HL-60 (cell line): ENCODE measurements around the gene TSKS.

Source experiments
- DNase-seq, 2 experiments: peaks; one replicate each; pipeline ENCODE4 v3.0.0-alpha.2; 2010 to 2020; ENCODE audit warnings: low read depth in 1 of 2, low spot score in 1 of 2
- H3K27ac ChIP-seq: fragments of 250-450 bp; sonication (Bioruptor Pico); replicated peaks from 2 replicates; pipeline ENCODE4 v1.5.1; 2020; ENCODE audit warnings: mild to moderate bottlenecking, moderate library complexity
- H3K27me3 ChIP-seq: fragments of 250-450 bp; sonication (Bioruptor Pico); 2 replicates; pipeline ENCODE4 v1.5.1; 2021; ENCODE audit warnings: mild to moderate bottlenecking, moderate library complexity; ENCODE audit not compliant: insufficient read depth, poor library complexity, severe bottlenecking
- H3K4me3 ChIP-seq: replicated peaks from 2 replicates; pipeline ENCODE4 v1.5.1; 2011; ENCODE audit warnings: mild to moderate bottlenecking, control low read depth, low read length; ENCODE audit not compliant: insufficient read depth
- CTCF ChIP-seq: IDR thresholded peaks from one replicate; pipeline ENCODE4 v1.5.1; 2011; ENCODE audit warnings: low read length, control low read depth, inconsistent platforms; ENCODE audit not compliant: insufficient read depth
- GABPA ChIP-seq: IDR thresholded peaks from 2 replicates; pipeline ENCODE4 v1.6.1; 2012; ENCODE audit warnings: low read depth
- POLR2AphosphoS5 ChIP-seq: IDR thresholded peaks from 2 replicates; pipeline ENCODE4 v1.6.1; 2012; ENCODE audit warnings: low read depth
- SPI1 ChIP-seq: IDR thresholded peaks from 2 replicates; pipeline ENCODE4 v1.6.1; 2012; ENCODE audit warnings: low read depth, mild to moderate bottlenecking, borderline replicate concordance
- TF ChIP-seq, protein P1 (sequence below): IDR thresholded peaks from 2 replicates; pipeline ENCODE4 v1.6.1; 2012; ENCODE audit warnings: low read depth; ENCODE audit not compliant: insufficient replicate concordance

Gene TSKS

GRCh38 chr19:49775742-49776370, 12.8 kb upstream of the TSKS start:
- H3K4me3 ChIP-seq = no peak overlapping the region
- no peak overlapping the region for H3K27ac ChIP-seq
- DNase-seq = no peak
- TF ChIP-seq CTCF (no peak), POLR2AphosphoS5 (no peak), GABPA (no peak), SPI1 (no peak)
- TF ChIP-seq, protein P1, sequence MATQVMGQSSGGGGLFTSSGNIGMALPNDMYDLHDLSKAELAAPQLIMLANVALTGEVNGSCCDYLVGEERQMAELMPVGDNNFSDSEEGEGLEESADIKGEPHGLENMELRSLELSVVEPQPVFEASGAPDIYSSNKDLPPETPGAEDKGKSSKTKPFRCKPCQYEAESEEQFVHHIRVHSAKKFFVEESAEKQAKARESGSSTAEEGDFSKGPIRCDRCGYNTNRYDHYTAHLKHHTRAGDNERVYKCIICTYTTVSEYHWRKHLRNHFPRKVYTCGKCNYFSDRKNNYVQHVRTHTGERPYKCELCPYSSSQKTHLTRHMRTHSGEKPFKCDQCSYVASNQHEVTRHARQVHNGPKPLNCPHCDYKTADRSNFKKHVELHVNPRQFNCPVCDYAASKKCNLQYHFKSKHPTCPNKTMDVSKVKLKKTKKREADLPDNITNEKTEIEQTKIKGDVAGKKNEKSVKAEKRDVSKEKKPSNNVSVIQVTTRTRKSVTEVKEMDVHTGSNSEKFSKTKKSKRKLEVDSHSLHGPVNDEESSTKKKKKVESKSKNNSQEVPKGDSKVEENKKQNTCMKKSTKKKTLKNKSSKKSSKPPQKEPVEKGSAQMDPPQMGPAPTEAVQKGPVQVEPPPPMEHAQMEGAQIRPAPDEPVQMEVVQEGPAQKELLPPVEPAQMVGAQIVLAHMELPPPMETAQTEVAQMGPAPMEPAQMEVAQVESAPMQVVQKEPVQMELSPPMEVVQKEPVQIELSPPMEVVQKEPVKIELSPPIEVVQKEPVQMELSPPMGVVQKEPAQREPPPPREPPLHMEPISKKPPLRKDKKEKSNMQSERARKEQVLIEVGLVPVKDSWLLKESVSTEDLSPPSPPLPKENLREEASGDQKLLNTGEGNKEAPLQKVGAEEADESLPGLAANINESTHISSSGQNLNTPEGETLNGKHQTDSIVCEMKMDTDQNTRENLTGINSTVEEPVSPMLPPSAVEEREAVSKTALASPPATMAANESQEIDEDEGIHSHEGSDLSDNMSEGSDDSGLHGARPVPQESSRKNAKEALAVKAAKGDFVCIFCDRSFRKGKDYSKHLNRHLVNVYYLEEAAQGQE = no peak
- H3K27me3 ChIP-seq = no peaks in the 10 kb centered on the region

- Histone ChIP-seq H3K27me3 (no peaks in the 10 kb centered on the region), H3K4me3 (no peak overlapping the region), H3K27ac (no peak overlapping the region)
- TF ChIP-seq CTCF (no peak), POLR2AphosphoS5 (no peak), GABPA (no peak), SPI1 (no peak)
- TF ChIP-seq, protein P1 = no peak
- DNase-seq = no peak
Observed at GRCh38 chr19:49774969-49775368, 11.9 kb upstream of the TSKS start.

DNA sequence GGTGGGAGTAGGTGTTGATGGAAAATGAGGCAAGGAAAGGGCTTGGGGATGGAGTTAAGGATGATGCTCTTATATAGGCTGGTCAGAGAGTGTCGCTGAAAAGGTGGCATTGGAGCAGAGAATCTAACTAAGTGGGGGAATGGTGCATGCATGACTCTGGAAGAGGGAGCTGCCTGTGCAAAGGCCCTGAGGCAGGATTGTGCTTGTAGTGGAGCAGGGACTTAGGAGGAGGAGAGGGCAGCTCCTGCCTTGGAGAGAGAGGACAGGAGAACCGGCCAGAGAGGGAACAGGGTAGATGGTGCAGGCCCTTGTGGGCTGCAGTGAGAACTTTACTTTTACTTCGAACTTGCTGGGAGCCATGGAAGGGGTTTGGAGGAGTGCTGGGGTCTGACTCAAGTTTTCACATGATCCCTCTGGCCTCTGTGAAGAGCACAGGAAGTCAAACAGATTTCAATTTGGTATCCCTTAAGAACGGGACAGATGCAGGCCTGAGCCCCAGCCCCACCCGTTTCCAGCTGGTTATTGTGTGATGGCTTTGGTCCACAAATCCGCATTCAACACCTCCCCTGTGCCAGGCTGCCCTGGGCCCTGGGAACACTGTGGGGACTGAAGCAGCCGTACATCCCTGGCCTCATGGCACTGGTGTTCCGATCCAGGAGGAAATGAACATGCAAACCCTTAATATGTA, 10.7 kb upstream of the TSKS start:
- TF ChIP-seq SPI1 (no peak), POLR2AphosphoS5 (no peak), CTCF (no peak), GABPA (no peak)
- TF ChIP-seq, protein P1 = no peak

More for the DNA sequence above, 10.7 kb upstream of the TSKS start:
- no peak overlapping the region for H3K4me3 ChIP-seq
- H3K27me3 ChIP-seq = no peaks in the 10 kb centered on the region
- DNase-seq = no peak
- no peak overlapping the region for H3K27ac ChIP-seq
